Measurements from ENCODE around the gene ZNF622.

Gene ZNF622

DNA sequence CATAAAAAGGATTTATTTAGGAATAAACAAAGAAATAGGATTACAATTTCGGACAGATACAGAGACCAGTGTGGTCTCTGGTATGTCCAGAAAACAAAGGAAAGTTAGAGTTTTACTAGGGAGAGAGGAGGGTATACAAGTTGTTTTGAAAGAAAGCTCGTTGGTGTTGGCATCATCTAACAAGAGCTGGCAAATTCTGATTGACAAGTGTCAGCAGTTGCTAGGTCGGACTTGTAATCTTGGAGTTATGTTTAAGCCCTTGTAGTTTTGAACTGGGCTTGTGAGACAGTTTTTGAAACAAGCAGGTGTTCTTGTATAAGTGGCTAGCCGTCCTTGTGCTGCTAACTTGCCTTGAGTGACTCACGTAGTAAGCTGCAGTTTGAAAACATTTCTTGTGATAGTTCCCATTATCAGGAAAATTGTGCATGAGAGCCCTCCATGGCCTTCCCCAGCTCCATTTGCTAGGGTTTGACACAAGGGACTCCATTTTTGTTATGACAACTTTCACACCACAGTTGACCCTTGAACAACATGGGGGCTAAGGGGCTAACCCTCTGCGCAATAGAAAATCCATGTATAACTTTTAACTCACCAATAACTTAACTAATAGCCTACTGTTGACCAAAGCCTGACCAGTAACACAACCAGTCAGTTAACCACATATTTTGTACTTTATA is 48.1 kb downstream of the ZNF622 start:
- no peak for DNase-seq
- TF ChIP-seq CTCF (IDR thresholded peaks at IDR 0.05; ENCODE audit: low read depth, low read length) = no peak

DNA sequence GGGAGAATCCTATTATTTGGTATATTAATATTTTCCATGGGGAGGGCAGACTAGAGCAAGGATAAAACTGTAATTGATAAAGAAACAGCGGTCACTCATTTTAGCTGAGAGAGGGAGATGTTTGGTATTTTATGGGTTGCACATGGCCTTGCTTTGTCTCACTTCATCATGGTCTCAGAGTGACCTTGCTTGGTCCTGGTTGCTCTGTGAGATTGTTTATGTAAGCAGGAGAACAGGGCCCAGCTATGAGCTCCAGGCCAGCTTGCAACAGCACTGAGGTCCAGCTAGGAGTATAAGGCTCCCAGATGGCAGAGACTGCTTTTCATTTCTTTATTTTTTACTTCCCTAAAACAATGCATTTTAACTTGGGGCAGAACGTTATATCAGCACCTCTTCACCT is 50.7 kb downstream of the ZNF622 start:
- no peak for TF ChIP-seq CTCF (IDR thresholded peaks at IDR 0.05; ENCODE audit: low read depth, low read length)
- H3K9me3 ChIP-seq = no peaks in the 10 kb centered on the region
- H3K27me3 ChIP-seq = no peaks in the 10 kb centered on the region
- H3K4me1 ChIP-seq = peaks cover 23% of the 10 kb centered on the region
- H3K36me3 ChIP-seq = no peaks in the 10 kb centered on the region
- H3K4me3 ChIP-seq (ENCODE audit: low read depth, low read length) = no peak overlapping the region
- DNase-seq = no peak

More for the DNA sequence above, 48.1 kb downstream of the ZNF622 start:
- Histone ChIP-seq H3K36me3 (no peaks in the 10 kb centered on the region), H3K9me3 (no peaks in the 10 kb centered on the region), H3K4me3 (ENCODE audit: low read depth, low read length) (no peak overlapping the region), H3K4me1 (peaks cover 16% of the 10 kb centered on the region), H3K27me3 (no peaks in the 10 kb centered on the region)

GRCh38 chr5:16413166-16413860 is 52.3 kb downstream of the ZNF622 start:
- Histone ChIP-seq H3K4me3 (ENCODE audit: low read depth, low read length) (no peak overlapping the region), H3K9me3 (no peaks in the 10 kb centered on the region), H3K36me3 (no peaks in the 10 kb centered on the region), H3K27me3 (no peaks in the 10 kb centered on the region), H3K4me1 (peaks cover 19% of the 10 kb centered on the region)
- no peak for TF ChIP-seq CTCF (IDR thresholded peaks at IDR 0.05; ENCODE audit: low read depth, low read length)
- DNase-seq = no peak

GRCh38 chr5:16412556-16412955 is 53.0 kb downstream of the ZNF622 start:
- Histone ChIP-seq H3K4me3 (ENCODE audit: low read depth, low read length) (no peak overlapping the region), H3K27me3 (no peaks in the 10 kb centered on the region), H3K36me3 (no peaks in the 10 kb centered on the region), H3K9me3 (no peaks in the 10 kb centered on the region), H3K4me1 (peaks cover 14% of the 10 kb centered on the region)
- TF ChIP-seq CTCF (IDR thresholded peaks at IDR 0.05; ENCODE audit: low read depth, low read length) = no peak
- DNase-seq = no peak

DNA sequence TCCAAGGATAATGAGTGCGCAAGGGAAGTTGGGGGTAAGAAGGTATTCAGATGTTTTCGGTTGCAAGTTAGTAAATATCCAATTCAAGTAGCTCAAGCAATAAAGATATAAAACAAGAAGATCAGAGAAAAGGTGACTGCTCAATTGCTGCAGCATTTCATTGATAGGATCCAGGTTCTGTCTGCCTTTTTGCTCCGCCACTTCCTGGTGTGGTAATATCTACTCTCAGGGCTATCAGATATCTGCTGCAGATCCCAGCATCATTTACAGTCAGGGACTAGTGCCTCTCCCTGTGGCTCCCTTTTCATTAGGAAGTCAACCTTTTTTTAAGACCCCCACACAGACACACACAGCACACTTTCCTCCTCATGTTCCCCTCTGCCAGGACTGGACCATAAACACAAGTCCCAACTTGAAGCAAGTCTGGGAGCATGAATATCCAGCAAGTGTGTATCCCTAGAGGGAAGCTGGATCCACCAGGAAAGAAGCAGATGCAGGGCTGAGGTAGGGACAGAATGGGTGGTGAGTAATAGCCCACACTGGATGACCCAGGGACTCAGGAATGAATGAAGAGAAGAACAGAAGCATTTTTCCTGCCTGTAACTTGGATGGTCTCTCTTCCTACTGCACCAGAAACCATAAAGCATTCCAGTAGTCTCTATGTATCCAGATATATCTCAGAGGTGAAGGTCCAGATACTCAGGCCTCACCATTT is 53.7 kb downstream of the ZNF622 start:
- Histone ChIP-seq H3K4me1 (peaks cover 8% of the 10 kb centered on the region), H3K27me3 (no peaks in the 10 kb centered on the region), H3K9me3 (no peaks in the 10 kb centered on the region), H3K4me3 (ENCODE audit: low read depth, low read length) (no peak overlapping the region), H3K36me3 (no peaks in the 10 kb centered on the region)
- DNase-seq = no peak
- no peak for TF ChIP-seq CTCF (IDR thresholded peaks at IDR 0.05; ENCODE audit: low read depth, low read length)

Data from BE2C (cell line).